K562 (cell line): ENCODE measurements around the gene TLR6. TPM values are rescaled to one million over a fixed set of nuclear protein-coding genes. Genes with fewer than 3 reads are reported as not detected.

Source experiments
- ATAC-seq: fragments of 200-7000 bp; cut with Tn5 transposase; 3 replicates; pipeline ENCODE4 v1.9.1; 2020; ENCODE audit warnings: moderate library complexity
- BruUV-seq: library from RNA; stranded (reverse); fragments of 400-500 nt; replicated peaks from 2 replicates; lab custom pipeline; 2021; lab: Mats Ljungman, UMichigan
- CTCF ChIA-PET: fragments of 300-600 bp; formaldehyde crosslinking; extraction: SDS; loops from one replicate; lab custom pipeline; 2021; ENCODE audit warnings: low intra/inter-chr PET ratio; lab: Yijun Ruan, JAX
- POLR2A ChIA-PET: fragments of 300-600, 350-650 bp; sonication (Branson Sonifier 250); formaldehyde crosslinking; extraction: SDS; loops from one replicate; lab custom pipeline; 2021; ENCODE audit warnings: antibody characterized with exemption, inconsistent platforms; lab: Yijun Ruan, JAX
- DNase-seq, 4 experiments: peaks; one replicate each; pipeline versions ENCODE4 v3.0.0 to v3.0.0-alpha.2; 2011 to 2018; ENCODE audit warnings: low spot score in 3 of 4, mixed read lengths in 3 of 4; ENCODE audit errors: extremely low read depth in 1 of 4
- FAIRE-seq: peaks from 2 replicates; lab custom pipeline; 2011; peaks lifted over from hg19 to GRCh38; lab: Jason Lieb, UNC
- H2AFZ ChIP-seq: 2 replicates; pipeline ENCODE4 v1.6.0; 2011; ENCODE audit warnings: low read depth, low read length, control low read depth, inconsistent platforms
- H3K27ac ChIP-seq: fragments of 200-600 bp; 3 replicates; pipeline ENCODE4 v1.8.0; 2011; ENCODE audit warnings: low read depth, mild to moderate bottlenecking, control low read depth, inconsistent platforms, low read length, moderate library complexity, mixed read lengths; ENCODE audit errors: extremely low read depth
- H3K27me3 ChIP-seq, 2 experiments: fragments of 300-600 bp in 1 of 2; 2 replicates in 1 of 2; 3 replicates in 1 of 2; pipeline versions ENCODE4 v1.6.0 to v1.8.0; 2011; ENCODE audit warnings: inconsistent platforms in 2 of 2, low read length in 2 of 2, mild to moderate bottlenecking in 1 of 2, mixed read lengths in 1 of 2, moderate library complexity in 1 of 2; ENCODE audit not compliant: control insufficient read depth in 2 of 2, insufficient read depth in 2 of 2
- H3K36me3 ChIP-seq: fragments of 300-600 bp; 3 replicates; pipeline ENCODE4 v1.8.0; 2011; ENCODE audit warnings: mild to moderate bottlenecking, low read length, inconsistent platforms; ENCODE audit not compliant: control insufficient read depth, insufficient read depth
- H3K4me1 ChIP-seq, 2 experiments: fragments of 200-600 bp in 1 of 2; replicated peaks in 1 of 2; 2 replicates in 1 of 2; 3 replicates in 1 of 2; pipeline versions ENCODE4 v1.5.1 to v1.8.0; 2011; ENCODE audit warnings: inconsistent platforms in 2 of 2, low read length in 2 of 2, mild to moderate bottlenecking in 1 of 2, mixed read lengths in 1 of 2, moderate library complexity in 1 of 2; ENCODE audit not compliant: control insufficient read depth in 2 of 2, insufficient read depth in 2 of 2
- H3K4me2 ChIP-seq: 2 replicates; pipeline ENCODE4 v1.6.1; 2011; ENCODE audit warnings: low read length, control low read depth, inconsistent platforms, mixed read lengths; ENCODE audit not compliant: insufficient read depth
- H3K4me3 ChIP-seq: fragments of 200-600 bp; sonication (generic), shearing (Covaris generic); 2 replicates; pipeline ENCODE4 v1.5.1; 2016; ENCODE audit warnings: control low read depth, inconsistent platforms
- H3K79me2 ChIP-seq: fragments of 200-600 bp; 3 replicates; pipeline ENCODE4 v1.8.0; 2011; ENCODE audit warnings: low read length, inconsistent platforms; ENCODE audit not compliant: control insufficient read depth, insufficient read depth
- H3K9ac ChIP-seq, 2 experiments: 2 replicates each; pipeline versions ENCODE4 v1.6.0 to v1.6.1; 2011; ENCODE audit warnings: low read depth in 2 of 2, low read length in 2 of 2, control low read depth in 1 of 2, inconsistent platforms in 1 of 2, mild to moderate bottlenecking in 1 of 2, mixed read lengths in 1 of 2; ENCODE audit not compliant: insufficient read depth in 1 of 2
- H3K9me1 ChIP-seq: one replicate; pipeline ENCODE4 v1.6.0; 2011; ENCODE audit warnings: inconsistent platforms, mild to moderate bottlenecking, low read length, moderate library complexity; ENCODE audit not compliant: control insufficient read depth, insufficient read depth
- H3K9me3 ChIP-seq: replicated peaks from 2 replicates; pipeline ENCODE4 v1.5.1; 2011; ENCODE audit warnings: low read depth, low read length, inconsistent platforms; ENCODE audit not compliant: control insufficient read depth, insufficient read depth
- H4K20me1 ChIP-seq: replicated peaks from 2 replicates; pipeline ENCODE4 v1.6.1; 2011; ENCODE audit warnings: low read length, inconsistent platforms, mixed read lengths; ENCODE audit not compliant: control insufficient read depth, insufficient read depth
- BRF2 ChIP-seq: IDR thresholded peaks from 3 replicates; pipeline ENCODE4 v1.6.1; 2011; ENCODE audit warnings: borderline replicate concordance, mild to moderate bottlenecking; ENCODE audit not compliant: insufficient read length, insufficient read depth
- CHD1 ChIP-seq: fragments of 200-600 bp; sonication (generic); IDR thresholded peaks from one replicate; pipeline ENCODE4 v1.6.1; 2012; ENCODE audit warnings: mild to moderate bottlenecking, moderate library complexity, low read length, inconsistent platforms
- CXXC5 ChIP-seq: fragments of 250-450 bp; sonication (Bioruptor Pico); IDR thresholded peaks from 2 replicates; pipeline ENCODE4 v1.8.0; 2022; ENCODE audit warnings: inconsistent platforms, mild to moderate bottlenecking, moderate library complexity
- FOXK2 ChIP-seq, 2 experiments: fragments of 450-650 bp; IDR thresholded peaks in 1 of 2; conservative IDR thresholded peaks in 1 of 2; 2 replicates each; pipeline ENCODE4 v1.6.1; 2016; ENCODE audit warnings: low read depth in 2 of 2, mild to moderate bottlenecking in 1 of 2
- GABPA ChIP-seq: fragments of 200-800 bp; sonication (Bioruptor generic); conservative IDR thresholded peaks from 2 replicates; pipeline ENCODE4 v1.6.1; 2016; ENCODE audit warnings: low read depth, missing genetic modification characterization, missing compliant biosample characterization
- KLF6 ChIP-seq: fragments of 250-450 bp; sonication (Bioruptor Pico); IDR thresholded peaks from 2 replicates; pipeline ENCODE4 v1.4.0; 2020; ENCODE audit warnings: mild to moderate bottlenecking, moderate library complexity, borderline replicate concordance
- NR4A1 ChIP-seq, 2 experiments: fragments of 250-450 bp in 1 of 2; fragments of 450-650 bp in 1 of 2; sonication (Bioruptor Pico) in 1 of 2; IDR thresholded peaks; 2 replicates each; pipeline versions ENCODE4 v1.4.0 to v1.6.1; 2016 to 2020; ENCODE audit warnings: mild to moderate bottlenecking in 2 of 2, missing compliant biosample characterization in 1 of 2, missing genetic modification characterization in 1 of 2, moderate library complexity in 1 of 2
- PCBP1 ChIP-seq: fragments of 200-400 bp; formaldehyde crosslinking; IDR thresholded peaks from 2 replicates; pipeline ENCODE4 v1.6.1; 2018; ENCODE audit warnings: mild to moderate bottlenecking, low read depth, low read length; ENCODE audit not compliant: poor library complexity, severe bottlenecking
- POLR3G ChIP-seq: IDR thresholded peaks from 2 replicates; pipeline ENCODE4 v1.6.1; 2011; ENCODE audit not compliant: insufficient read length, insufficient replicate concordance; ENCODE audit errors: extremely low read depth
- RFX5 ChIP-seq: IDR thresholded peaks from 2 replicates; pipeline ENCODE4 v1.6.1; 2011; ENCODE audit warnings: low read depth, mild to moderate bottlenecking, improper control_type of control experiment, low read length
- TCF3 ChIP-seq: sonication (generic); formaldehyde crosslinking; IDR thresholded peaks from 2 replicates; pipeline ENCODE4 v1.4.0; 2020; ENCODE audit warnings: mild to moderate bottlenecking, missing genetic modification reagents
- ZBTB7A ChIP-seq: IDR thresholded peaks from 2 replicates; pipeline ENCODE4 v1.6.1; 2011; ENCODE audit warnings: low read depth, mild to moderate bottlenecking, low read length, moderate library complexity, borderline replicate concordance; ENCODE audit not compliant: control insufficient read depth
- ZNF239 ChIP-seq: fragments of 250-450 bp; sonication (Bioruptor Pico); IDR thresholded peaks from 2 replicates; pipeline ENCODE4 v1.4.0; 2020; ENCODE audit warnings: mild to moderate bottlenecking
- ZNF707 ChIP-seq: fragments of 250-450 bp; sonication (Bioruptor Pico); conservative IDR thresholded peaks from 2 replicates; pipeline ENCODE4 v1.8.0; 2022; ENCODE audit warnings: inconsistent platforms, mild to moderate bottlenecking, moderate library complexity
- WGBS: fragments of 100-300 bp; shearing (Covaris generic); methylation state at CpG from one replicate; pipeline ENCODE4 v1.1.6; 2016; ENCODE audit warnings: low coverage, mixed read lengths; ENCODE audit not compliant: insufficient coverage; ENCODE audit errors: missing lambda C conversion rate; 5-methylcytosine and 5-hydroxymethylcytosine counted together
- in situ Hi-C: fragments of 300-500 bp; cut with MboI; formaldehyde crosslinking; loops from 4 replicates; pipeline ENCODE4 v1.15.0; 2018; ENCODE audit warnings: inconsistent platforms, mixed read lengths
- intact Hi-C: fragments of 100-400 bp; cut with micrococcal nuclease; formaldehyde crosslinking; loops from 2 replicates; pipeline ENCODE4 v1.14.2; 2022
- polyA plus RNA-seq, 8 experiments: library from polyadenylated mRNA; depleted of rRNA in 4 of 8; stranded (reverse) in 5 of 8; unstranded in 3 of 8; fragments of >200 nt; fragmentation: Nextera tagmentation in 2 of 8; fragmentation: Illumina TruSeq in 1 of 8; extraction: Ambion mirVana in 2 of 8; extraction: Trizol in 1 of 8; gene quantifications; 2 replicates each; pipeline versions ENCODE4 v1.2.1 to v1.2.3, GENCODE V29; 2011 to 2014; ENCODE audit warnings: inconsistent platforms in 1 of 8, missing spikeins in 1 of 8
- total RNA-seq, 7 experiments: library from RNA; depleted of rRNA in 6 of 7; stranded (reverse); fragments of >200 nt in 6 of 7; fragmentation: Illumina TruSeq in 2 of 7; extraction: Trizol in 2 of 7; gene quantifications; 2 replicates each; pipeline versions ENCODE4 v1.2.1 to v1.2.3, GENCODE V29; 2011 to 2021; ENCODE audit warnings: low replicate concordance in 1 of 7
- TF ChIP-seq, protein P1 (sequence below): fragments of 450-650 bp; IDR thresholded peaks from 2 replicates; pipeline ENCODE4 v1.6.1; 2016; ENCODE audit warnings: low read depth, mild to moderate bottlenecking, moderate library complexity

TLR6 gene
- total and polyA plus RNA-seq, 9 of the 15 experiments (the other 6 are each of a cell fraction or from before 2014, with no cell fraction given): 0.08 to 1.9 (median 0.91) TPM

GRCh38 chr4:38803833-38804653 lies 52.6 kb downstream of the TLR6 start:
- WGBS: 26% methylated on average over 6 of the region's 6 CpGs
- H3K4me3 ChIP-seq: no peak overlapping the region
- ATAC-seq (no peak), FAIRE-seq (no peak), DNase-seq (no peak)
- no peaks in the 10 kb centered on the region for H3K27me3 ChIP-seq
- no peaks in the 10 kb centered on the region for H4K20me1 ChIP-seq
- intact Hi-C loops: loop anchor here (5.0 kb wide), 1 partner anchor 47 kb away; no protein-coding TSS in a partner anchor
- H3K36me3 ChIP-seq: no peaks in the 10 kb centered on the region
- no peaks in the 10 kb centered on the region for H3K4me1 ChIP-seq
- H3K27ac ChIP-seq: no peak overlapping the region
- H3K79me2 ChIP-seq: no peaks in the 10 kb centered on the region
- ChIA-PET POLR2A (interaction anchor here (0.6 kb wide), 1 partner anchor 242 kb away, joined by 3 read pairs; no protein-coding TSS in a partner anchor), CTCF (interaction anchor here (0.7 kb wide), 1 partner anchor 189 kb away, joined by 3 read pairs; no protein-coding TSS in a partner anchor)
- no peaks in the 10 kb centered on the region for H3K9me1 ChIP-seq
- TSS peak; percentile 41 for BruUV-seq
- no peak overlapping the region for H3K4me2 ChIP-seq
- peak overlapping the region; percentile 44; the same call in 1 of the 2 replicates for H2AFZ ChIP-seq
- in situ Hi-C loops: no loop called here
- no peaks in the 10 kb centered on the region for H3K9me3 ChIP-seq
- TF ChIP-seq NR4A1 (CRISPR knock-in tag; IDR thresholded peaks at IDR 0.05): no peak
- TF ChIP-seq NR4A1 (tag; IDR thresholded peaks at IDR 0.05): no peak
- no peak for TF ChIP-seq GABPA (tag)
- TF ChIP-seq ZNF239: no peak
- TF ChIP-seq ZBTB7A: no peak
- TF ChIP-seq PCBP1: no peak
- TF ChIP-seq ZNF707 (CRISPR knock-in tag): no peak
- no peak for TF ChIP-seq POLR3G
- no peak for TF ChIP-seq CHD1
- TF ChIP-seq, protein P1, sequence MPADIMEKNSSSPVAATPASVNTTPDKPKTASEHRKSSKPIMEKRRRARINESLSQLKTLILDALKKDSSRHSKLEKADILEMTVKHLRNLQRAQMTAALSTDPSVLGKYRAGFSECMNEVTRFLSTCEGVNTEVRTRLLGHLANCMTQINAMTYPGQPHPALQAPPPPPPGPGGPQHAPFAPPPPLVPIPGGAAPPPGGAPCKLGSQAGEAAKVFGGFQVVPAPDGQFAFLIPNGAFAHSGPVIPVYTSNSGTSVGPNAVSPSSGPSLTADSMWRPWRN: no peak
- no peak for TF ChIP-seq BRF2
- TF ChIP-seq TCF3 (CRISPR knock-in tag): no peak
- TF ChIP-seq FOXK2 (conservative IDR thresholded peaks at IDR 0.05 in 1 of 2, IDR thresholded peaks at IDR 0.05 in 1 of 2; ENCODE audit: low read depth in 2 of 2): no peak
- no peak for TF ChIP-seq KLF6 (CRISPR knock-in tag)
- no peak for TF ChIP-seq RFX5
- TF ChIP-seq CXXC5 (CRISPR knock-in tag): no peak
- no peak overlapping the region for H3K9ac ChIP-seq
